CD4-positive, alpha-beta T cell treated with Interferon alpha-2 for 1 hour (primary cell): Measurements from ENCODE around the gene ARHGAP28.

Experiments
- DNase-seq, 2 donors: peaks; one replicate each; pipeline ENCODE4 v3.0.0-alpha.2; 2020 to 2022

Gene ARHGAP28

DNA sequence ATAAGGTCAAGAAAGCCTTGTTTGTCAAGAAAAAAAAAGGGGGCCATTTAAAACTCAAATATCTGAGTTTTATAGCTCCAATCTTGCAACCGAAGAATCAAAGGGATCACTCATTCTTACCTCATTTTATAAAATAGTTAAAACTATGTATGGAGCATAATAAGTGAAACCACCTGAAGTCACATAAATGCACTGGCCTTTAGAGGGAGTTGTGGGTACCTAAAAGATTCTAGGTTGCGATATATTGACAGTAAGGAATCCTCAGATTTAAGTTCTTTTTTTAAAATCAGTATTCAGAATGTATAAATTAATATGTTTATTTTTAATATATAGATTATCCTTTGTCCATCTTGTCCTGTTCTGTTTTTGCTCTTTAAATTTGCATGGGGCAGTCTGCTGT, 3.4 kb downstream of the ARHGAP28 start:
- DNase-seq = no peak

DNA sequence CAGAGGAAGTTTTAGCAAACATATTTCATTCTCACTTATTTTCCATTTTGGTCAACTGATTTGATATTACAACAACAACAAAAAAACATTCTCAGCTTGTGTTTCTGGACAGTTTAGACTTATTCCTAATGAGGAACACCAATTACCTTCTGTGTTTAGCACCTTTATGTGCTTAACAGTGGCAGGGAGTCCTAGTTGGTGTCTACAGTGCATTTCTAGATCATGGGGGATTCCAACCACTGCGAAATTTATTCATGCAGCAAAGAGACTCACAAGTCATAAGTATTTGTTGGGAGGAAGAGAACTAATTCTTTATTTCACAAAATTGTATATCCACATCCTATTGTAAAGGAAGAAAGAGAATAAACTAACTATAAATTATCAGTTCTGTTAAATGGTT, 4.2 kb downstream of the ARHGAP28 start:
- no peak for DNase-seq

- no peak for DNase-seq
These were observed 5.4 kb downstream of the ARHGAP28 start for GRCh38 chr18:6734726-6735430.

GRCh38 chr18:6737833-6738232, 8.3 kb downstream of the ARHGAP28 start:
- DNase-seq = no peak

DNA sequence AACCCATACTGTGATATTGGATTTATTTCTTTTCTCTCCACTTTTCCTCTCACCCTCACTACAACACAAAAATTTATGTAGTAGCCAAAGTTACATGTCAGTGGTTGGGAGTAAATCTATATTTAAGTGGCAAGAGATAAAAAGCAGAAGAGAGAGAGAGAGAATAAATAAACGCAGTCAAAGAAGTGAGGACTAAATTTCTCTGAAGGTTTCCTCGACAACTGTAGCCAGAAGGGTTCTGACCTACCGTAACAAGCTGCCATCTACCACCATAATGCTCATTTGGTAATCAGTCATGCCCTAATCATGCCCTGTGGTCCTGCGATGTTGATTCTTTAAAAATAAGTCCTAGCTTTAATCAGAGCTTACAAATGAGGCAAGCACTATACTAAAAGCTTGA, 9.1 kb downstream of the ARHGAP28 start:
- DNase-seq = no peak

- no peak for DNase-seq
These were observed 11.7 kb downstream of the ARHGAP28 start for GRCh38 chr18:6741232-6741663.

- DNase-seq = no peak
These were observed 12.3 kb downstream of the ARHGAP28 start for GRCh38 chr18:6741786-6742185.

GRCh38 chr18:6743999-6744398, 14.5 kb downstream of the ARHGAP28 start:
- DNase-seq = no peak

DNA sequence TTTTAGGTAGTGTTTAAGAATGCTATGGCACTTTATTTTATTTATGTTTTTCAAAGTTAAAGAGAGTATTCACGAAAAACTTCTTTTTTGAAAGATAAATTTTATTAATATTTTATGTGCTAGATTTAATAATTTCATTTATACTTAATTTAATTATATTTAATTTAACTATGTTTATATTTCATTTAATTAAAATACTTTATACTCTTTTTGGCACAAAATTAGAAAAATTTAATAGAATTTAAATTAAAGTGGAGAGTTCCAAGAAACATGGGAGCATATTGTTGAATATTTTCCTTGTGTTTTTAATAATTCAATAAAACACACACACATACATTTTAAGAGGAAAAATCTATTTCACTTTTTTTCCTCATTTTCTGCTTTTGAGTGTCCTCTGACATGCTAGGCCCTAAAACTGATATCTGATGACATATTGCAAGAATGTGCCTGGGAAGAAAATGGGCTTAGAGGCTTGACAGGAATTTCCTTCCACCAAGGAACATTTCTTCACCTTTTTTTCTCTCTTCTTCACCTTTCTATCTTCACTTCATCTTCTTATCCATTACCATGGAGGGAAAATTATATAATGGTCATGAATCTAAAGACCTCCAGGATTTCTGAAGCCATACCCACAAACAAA, 15.4 kb downstream of the ARHGAP28 start:
- no peak for DNase-seq

DNA sequence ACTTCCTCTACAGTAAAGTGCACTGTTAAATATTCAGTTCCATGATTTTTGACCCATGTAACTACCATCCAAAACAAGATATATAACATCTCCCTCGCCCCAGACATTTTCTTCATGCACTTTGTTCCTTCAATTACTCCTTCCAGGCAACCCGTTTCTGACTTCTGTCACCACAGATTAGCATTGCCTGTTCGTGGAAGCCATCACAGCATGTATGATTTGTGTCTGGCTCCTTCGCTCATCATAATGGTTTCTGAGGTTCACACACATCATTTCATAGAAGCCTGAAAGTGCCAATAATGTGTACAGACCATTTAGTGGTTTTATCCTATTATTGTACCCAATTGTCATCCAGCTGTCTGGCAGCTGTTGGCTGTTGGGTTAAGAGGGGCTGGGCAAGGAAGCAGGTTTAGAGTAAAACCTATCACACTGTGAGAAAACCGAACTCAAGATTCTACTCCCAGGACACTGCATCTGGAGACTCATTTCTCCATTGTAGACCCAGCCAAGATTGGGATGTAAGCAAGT, 16.1 kb downstream of the ARHGAP28 start:
- no peak for DNase-seq

- DNase-seq = no peak
These were observed 17.0 kb downstream of the ARHGAP28 start for GRCh38 chr18:6746386-6746960.

DNA sequence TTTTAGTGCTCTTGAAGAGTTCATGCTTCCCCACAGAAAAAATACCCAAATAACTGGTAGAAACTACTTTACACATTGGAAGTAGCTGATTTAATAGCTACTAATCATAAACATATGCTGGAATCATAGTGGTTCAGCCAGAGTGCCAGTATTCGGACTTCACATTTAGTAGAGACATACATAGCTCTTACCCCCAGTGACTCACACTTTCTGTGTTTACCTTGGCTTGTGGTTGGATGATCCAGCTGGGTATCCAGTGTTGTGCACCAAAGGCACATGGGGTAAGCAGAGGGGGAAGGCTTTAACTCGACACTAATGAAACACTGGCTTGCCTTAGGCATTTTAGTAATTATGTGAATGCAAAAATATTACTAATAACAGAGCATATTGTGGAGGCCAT, 18.1 kb downstream of the ARHGAP28 start:
- DNase-seq = no peak

DNA sequence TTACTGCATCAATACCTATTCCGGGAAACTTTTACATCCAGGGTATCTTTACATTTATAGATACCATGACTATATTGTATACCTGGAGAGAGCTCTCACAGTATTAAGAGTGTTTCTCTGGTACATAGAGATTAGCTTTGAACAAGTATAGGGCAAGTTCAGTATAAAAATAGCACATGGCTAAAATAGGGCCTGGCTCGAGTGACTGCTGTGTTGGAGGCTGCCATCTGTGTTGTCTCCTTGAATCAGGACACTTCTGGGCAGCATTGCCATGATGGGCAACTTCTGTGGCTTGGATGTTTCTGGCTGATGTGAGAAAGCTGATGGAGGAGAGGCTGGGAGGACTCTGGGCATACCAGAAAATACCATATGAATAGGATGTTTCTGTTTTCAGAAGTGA, 18.7 kb downstream of the ARHGAP28 start:
- no peak for DNase-seq

DNA sequence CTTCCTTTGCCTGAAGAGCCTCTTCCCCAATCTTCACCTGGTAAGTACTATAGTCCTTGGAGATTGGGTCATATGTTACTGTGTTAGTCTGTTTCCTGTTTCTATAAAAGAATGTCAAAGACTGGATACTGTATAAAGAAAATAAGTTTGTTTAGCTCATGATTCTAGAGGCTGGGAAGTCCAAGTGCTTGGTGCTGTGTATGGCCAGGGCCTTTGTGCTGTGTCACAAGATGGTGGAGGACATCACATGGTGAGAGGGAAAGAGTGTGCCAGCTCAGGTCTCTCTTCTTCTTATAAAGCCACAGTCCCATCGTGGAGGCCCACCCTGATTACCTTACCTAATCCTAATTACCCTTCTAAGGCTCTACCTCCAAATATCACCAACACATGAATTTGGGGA, 20.9 kb downstream of the ARHGAP28 start:
- no peak for DNase-seq

DNA sequence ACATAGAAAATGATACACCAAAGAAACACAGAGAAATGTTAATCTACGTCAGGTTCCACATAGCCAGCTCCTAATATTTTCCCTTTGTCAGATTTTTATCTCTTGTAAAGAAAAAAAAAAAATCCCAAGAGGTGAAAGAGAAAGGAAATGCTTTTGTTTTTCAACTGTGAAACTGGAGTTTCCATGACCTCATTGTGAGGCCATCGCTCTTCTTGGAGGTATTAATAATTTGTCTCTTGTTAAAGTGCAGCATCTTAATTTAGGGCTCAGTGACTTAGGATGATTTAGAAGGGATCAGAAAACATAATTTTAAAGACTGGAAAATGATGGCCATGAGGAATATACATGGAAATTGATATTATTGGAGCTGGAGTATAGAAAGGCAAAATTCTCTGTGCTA, 21.7 kb downstream of the ARHGAP28 start:
- DNase-seq = no peak

DNA sequence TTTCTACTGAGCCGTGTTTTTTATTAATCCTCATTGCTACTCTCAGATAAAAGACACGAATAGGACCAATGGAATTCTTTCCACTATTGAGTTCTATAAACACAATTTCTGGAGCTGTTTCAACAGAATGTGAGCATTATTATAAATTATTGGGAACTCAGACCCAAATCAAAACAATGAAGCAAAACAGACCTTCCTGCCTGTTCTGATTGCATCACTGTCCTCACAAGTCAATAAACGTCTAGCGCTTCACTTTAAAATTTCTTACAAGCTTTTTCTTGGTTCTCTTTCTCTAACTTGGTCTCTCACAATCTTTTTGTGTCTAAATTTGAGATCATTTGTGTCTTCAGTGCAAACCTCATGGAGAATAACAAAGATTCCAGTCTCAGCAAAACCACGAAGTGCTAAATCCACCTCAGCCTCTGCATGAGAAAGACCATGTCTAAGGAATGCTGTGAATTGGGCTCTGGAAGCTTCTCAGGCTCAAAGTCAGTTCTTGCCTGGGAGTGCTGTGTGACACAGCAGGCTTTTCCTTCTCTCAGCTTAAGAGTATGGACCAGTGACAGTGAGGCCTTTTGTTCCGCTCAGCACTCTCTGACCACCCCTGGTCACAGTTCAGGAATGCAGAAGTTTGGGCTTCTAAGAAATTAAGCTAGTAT, 22.8 kb downstream of the ARHGAP28 start:
- no peak for DNase-seq

GRCh38 chr18:6755107-6755506, 25.6 kb downstream of the ARHGAP28 start:
- DNase-seq = no peak

GRCh38 chr18:6757931-6758330, 28.4 kb downstream of the ARHGAP28 start:
- DNase-seq = no peak

GRCh38 chr18:6759579-6759978, 30.1 kb downstream of the ARHGAP28 start:
- no peak for DNase-seq

GRCh38 chr18:6763524-6763923, 34.0 kb downstream of the ARHGAP28 start:
- no peak for DNase-seq

GRCh38 chr18:6764382-6764781, 34.9 kb downstream of the ARHGAP28 start:
- no peak for DNase-seq

- DNase-seq = no peak
These were observed 44.3 kb downstream of the ARHGAP28 start for GRCh38 chr18:6773777-6774176.

GRCh38 chr18:6775237-6775636, 45.7 kb downstream of the ARHGAP28 start:
- DNase-seq = no peak

DNA sequence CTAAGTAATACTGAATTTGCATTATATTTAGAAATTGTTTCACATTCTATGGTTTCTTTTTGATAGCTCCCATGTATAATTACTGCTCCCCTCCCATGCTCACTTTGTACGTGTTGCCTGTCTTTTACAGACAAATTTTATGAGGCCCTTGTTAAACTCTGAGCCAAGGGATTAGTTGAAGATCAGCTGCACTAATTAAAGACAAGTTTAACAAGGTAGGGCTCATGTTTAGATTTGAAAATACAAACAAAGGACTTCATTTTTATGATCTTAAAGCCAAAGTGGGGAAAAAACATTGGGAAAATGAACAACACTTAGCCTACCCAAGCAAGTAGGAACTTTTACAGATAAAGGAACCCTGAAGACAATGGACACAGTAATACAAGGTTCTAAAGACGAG, 46.2 kb downstream of the ARHGAP28 start:
- no peak for DNase-seq
